ENCODE data around the gene CRYL1.
A peak's percentile ranks its signal among the peaks of the same experiment; 100 is the strongest.

CRYL1 gene

GRCh38 chr13:20525601-20526544 is at the start of gene CRYL1:
CRYL1 (minus strand) TSS chr13:20525857; CDS start chr13:20525794, 63 bp downstream.
- peak; percentile 59 for DNase-seq (ENCODE audit: low read depth)

DNA sequence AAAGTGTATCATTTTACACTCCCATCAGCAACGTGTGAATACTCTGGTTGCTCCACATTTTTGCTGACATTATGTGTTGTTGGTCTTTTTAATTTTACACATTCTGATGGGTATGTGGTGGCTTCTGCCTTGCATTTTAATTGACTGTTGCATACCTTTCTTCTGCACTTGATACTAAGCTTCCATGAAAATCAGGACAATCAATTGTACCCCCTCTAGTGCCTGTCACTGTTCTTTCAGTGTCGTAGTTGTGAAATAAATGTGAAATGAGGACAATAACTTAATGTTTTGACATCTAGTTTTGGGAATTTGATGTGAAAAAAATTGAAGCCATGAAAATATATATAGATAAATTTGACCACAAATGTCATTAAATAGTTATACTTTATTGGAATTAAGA is 48.0 kb upstream of the CRYL1 start:
- DNase-seq (ENCODE audit: low read depth) = no peak

GRCh38 chr13:20573186-20573585 is 47.5 kb upstream of the CRYL1 start:
- no peak for DNase-seq (ENCODE audit: low read depth)

- no peak for DNase-seq (ENCODE audit: low read depth)
These were observed 46.0 kb upstream of the CRYL1 start for GRCh38 chr13:20571676-20572075.

DNA sequence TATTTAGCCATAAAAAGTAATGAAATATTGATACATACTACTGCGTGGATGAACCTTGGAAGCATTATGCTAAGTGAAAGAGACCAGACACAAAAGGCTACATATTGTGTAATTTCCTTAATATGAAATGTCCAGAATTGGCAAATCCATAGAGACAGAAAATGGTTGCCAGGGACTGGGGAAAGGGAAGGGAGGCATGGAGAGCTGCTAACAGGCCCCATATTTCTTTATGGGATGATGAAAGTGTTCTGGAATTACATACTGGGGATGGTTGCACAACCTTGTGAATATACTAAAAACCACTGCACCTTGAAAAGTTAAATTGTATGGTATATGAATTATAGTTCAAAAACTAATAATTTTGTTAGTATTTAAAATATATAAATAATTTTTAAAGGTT is 44.9 kb upstream of the CRYL1 start:
- DNase-seq (ENCODE audit: low read depth) = no peak

DNA sequence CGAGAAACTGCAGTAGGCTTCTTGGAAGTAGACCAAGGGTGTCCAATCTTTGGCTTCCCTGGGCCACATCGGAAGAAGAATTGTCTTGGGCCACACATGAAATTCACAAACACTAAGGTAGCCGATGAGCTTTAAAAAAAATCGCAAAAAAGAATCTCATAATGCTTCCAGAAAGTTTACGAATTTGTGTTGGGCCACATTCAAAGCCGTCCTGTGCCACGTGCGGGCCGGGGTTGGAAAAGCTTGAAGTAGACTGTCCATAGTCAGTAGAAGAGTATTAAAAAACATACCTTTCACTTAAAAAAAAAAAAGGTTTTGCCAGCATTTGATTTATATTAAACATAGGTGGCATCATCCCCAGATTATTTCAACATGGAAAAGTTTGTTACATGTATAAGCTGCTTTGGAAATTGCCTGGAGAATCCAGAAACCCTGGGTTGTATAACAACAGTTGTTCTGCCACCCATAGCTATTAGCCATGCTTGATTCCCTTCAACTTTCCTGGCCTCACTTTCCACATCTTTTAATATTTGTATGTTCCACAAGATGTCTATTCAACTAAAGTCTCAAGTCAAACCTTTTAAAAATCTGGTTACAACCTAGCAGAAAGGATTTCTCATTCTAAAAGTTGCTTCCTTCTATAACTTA is 42.3 kb upstream of the CRYL1 start:
- DNase-seq (ENCODE audit: low read depth) = no peak

DNA sequence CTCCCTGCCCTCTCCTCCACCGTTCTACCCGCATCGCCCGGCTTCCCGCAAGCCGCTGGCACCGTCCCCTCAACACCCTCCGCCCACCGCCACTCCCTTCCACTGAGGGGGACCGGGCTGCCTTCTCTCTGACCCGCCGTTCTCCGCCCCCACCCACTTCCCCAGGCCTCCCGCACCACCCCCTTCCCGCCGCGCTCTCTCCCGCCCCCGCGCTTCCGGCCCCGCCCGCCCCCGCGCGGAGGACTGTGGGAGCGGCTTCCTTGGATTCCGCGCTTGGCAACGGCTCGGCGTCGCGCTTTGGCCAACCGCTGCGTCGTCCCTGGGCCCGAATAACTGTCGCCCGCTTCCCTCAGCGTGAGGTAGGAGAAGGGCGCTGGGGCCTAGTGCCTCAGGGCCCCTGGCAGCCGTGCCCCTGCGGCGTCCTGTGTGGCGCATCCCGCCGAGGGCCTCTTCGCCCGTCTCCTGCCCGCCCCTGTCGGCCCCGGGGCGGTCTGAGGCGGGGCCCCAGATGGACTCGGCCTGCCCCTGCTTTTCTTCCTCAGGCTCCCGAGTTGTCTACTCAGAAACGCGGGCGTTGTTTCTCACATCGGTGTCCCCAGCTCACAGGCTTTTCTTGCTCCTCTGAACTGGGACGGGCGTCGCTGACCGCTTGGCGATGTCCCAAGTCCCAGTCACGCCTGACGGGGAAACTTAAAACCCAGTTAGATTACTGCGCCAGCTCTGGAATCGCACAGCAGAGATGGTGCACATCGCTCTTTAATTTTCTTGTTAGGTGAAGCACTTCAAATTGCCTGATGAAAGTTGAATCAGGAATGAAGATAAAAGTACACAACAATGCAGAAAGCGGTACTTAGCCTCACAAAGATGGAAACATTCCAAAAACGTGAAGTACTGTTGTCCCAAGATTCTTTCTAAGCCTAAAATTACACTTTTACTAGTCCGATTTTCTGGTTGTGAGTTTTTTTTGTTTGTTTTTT is 41.5 kb upstream of the CRYL1 start, which contains the start of gene IFT88:
TSS of gene IFT88 (plus strand) at position 260 of the 977 bp plus-strand sequence. CDS start 7,229 bp downstream, outside the sequence.
- peak; percentile 74 for DNase-seq (ENCODE audit: low read depth)

DNA sequence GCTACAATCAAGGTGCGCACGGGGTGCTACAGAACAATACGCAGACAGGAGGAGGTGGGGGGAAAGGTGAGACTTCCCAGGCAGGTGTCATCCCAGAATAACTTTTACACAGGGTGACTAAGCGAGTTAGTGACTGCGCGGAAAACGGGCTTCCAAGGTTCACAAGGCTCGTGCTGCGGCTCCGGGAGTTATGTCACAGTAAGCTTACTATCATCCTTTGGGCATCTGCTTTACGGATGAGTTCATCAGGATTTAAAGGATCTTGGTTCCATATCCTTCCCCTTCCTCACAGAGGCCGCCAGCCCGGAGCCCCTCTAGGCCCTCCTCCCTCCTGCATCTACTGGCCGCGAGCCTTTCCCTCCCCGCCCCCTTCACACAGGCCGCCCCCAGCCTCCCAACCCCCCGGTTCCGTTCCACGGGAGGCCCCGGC is 40.8 kb upstream of the CRYL1 start:
- peak; percentile 31 for DNase-seq (ENCODE audit: low read depth)

DNA sequence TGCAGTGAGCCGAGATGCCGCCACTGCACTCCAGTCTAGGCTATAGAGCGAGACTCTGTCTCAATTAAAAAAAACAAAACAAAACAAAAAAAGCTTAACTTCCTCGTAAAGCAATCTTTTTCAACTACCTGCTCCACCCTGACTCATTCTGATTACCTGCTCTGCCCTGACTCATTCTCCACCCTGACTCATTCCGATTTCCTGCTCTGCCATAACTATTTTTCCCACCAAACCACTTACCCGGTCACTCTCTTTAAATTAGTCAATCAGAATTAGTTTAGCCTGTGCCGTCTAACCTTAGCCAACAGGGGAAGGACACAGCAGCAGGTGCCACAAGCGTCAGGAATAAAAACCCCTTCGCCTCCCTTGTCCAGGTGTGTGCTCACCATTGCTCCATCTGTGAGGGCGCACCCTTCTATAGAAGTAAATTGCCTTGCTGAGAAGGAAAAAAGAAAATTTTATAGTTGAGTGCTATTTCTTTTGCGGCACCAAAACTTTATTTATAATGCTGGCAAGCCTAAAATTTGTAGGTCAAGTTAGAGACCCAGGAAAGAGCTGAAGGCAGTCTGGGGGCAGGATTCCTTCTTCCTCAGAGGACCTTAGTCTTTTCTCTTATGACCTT is 39.6 kb upstream of the CRYL1 start:
- DNase-seq (ENCODE audit: low read depth) = no peak

DNA sequence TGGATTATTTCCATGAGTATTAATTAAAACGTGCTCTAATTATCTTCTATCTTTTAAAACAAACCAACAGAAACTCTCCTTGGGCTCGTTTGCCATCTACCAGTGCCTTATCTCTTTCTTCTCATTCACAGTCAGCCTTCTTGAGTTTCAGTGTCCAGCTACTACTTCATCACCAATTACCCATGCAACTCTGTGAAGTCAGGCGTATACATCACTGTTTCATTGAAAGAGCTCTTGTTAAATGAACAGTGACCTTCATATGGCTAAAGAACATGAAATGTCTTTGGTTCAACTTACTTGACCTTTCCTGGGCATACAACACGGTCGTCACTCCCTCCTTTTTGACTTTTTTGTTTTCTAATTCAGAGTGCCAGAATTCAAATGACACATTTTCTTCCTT is 36.1 kb upstream of the CRYL1 start:
- DNase-seq (ENCODE audit: low read depth) = no peak

DNA sequence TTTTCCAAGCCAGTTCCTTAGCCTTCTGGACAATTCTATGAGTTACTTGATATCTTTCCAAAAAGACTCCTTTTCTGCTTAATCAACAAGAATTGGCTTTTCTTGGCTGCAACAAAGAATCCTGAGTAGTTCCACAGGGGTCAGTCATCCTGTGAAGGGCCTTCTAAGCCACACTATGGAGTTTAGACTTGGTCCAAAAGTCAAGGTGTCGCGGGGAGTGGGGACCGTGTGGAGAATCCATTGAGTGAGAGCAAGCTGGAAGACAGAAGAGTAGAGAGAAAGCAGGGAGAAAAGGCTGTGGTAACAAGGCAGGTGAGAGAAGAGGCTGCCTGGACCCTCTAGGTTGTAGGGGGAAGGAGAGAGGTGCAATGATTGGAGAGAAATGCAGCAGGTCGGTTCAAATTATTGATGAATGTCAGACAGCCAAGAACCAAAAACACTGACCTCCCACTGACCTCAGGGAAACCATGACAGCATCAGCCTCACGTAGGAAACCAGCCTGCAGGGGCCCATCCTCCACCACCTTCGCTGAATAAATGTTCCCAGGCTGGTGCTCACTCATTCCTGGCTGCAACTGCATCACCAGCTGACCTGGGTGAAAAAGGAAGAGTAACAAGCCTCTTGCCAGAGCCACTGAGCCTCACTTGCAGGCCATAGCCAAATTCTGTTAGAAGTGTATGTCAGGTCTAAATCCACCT is 34.2 kb upstream of the CRYL1 start:
- DNase-seq (ENCODE audit: low read depth) = no peak

DNA sequence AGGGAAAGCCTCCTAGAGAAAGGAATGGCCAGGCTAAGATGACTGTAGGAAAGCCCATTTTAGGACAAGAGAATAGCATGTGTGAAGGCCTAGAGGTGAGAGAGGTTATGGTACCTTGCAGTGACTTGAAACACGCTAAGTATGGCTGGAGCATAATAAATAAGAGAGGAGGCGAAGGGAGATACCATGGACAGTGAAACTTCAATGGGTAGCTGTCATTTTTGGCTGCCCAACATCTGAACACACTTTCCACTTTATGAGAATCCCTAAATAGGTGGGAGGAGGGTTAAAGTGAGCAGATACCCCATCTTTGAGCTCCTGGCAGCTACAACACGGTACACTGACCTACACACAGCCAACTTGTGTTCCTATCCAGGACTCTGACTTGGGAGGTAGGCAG is 33.3 kb upstream of the CRYL1 start:
- DNase-seq (ENCODE audit: low read depth) = no peak

- no peak for DNase-seq (ENCODE audit: low read depth)
These were observed 27.7 kb upstream of the CRYL1 start for GRCh38 chr13:20553311-20553710.

- no peak for DNase-seq (ENCODE audit: low read depth)
These were observed 25.1 kb upstream of the CRYL1 start for GRCh38 chr13:20550799-20551198.

GRCh38 chr13:20547479-20547908 is 21.8 kb upstream of the CRYL1 start:
- no peak for DNase-seq (ENCODE audit: low read depth)

DNA sequence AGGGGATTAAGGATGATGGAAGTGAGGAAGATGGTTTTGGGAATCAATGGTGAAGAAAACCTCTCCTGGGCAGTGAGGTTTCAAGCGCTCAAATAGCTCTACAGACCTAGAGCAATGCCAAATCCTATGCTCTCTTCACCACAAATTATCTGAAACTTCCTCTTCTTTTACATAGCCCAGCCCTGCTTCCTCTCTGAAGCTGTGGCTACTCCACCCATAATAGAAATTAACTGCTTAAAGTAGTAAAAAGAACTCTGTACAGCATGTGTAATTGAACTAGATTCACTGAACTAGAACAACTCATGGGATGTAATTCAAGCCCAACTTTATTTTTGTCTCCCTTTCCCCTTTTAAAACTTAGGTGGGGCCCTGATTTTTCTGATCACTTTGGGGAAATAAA is 20.9 kb upstream of the CRYL1 start:
- DNase-seq (ENCODE audit: low read depth) = no peak

DNA sequence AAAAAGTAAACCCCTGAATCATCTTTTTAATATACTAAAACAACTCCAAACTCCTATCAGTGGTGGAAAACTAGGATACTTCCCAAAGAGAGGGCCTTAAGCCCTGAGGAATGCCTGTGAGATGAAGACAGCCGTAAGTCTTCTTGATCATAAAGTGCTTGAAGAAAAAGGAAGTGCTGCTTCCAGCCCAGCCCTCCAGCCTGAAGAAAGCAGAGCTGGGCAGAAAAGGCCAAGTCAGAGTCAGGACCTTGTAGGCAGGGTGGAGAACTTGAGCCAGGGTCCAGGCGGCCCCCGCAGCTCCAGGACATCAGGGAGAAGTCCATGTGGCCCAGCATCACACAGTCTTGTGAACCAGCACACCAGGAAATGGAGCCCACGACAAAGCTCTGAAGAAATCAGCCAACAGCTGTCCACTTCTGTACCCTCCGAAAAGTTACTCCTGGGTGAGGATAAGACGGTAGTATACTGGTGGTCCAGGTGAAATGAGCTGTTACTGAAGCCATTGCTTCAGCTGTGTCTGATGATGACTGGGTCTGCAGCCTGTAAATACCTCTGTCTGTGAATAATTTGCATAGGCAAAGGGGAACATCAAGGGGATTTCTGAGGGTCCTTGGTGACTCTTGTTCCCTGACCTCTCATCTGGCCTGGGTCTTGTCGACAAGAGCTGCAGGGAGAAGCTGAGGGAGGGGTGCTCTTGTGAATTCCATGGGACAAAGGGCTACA is 18.7 kb upstream of the CRYL1 start:
- no peak for DNase-seq (ENCODE audit: low read depth)

GRCh38 chr13:20536992-20537391 is 11.3 kb upstream of the CRYL1 start:
- DNase-seq (ENCODE audit: low read depth) = no peak

- no peak for DNase-seq (ENCODE audit: low read depth)
These were observed 8.5 kb upstream of the CRYL1 start for GRCh38 chr13:20534038-20534608.

GRCh38 chr13:20528452-20528851 is 2.8 kb upstream of the CRYL1 start:
- no peak for DNase-seq (ENCODE audit: low read depth)
